HepG2 (cell line): ENCODE data around the gene ACSL6. TPM values are rescaled to one million over a fixed set of nuclear protein-coding genes. Genes with fewer than 3 reads are reported as not detected.

ENCODE experiments used
- AGO1 ChIP-seq: fragments of 200-400 bp; formaldehyde crosslinking; IDR thresholded peaks from 2 replicates; pipeline ENCODE4 v1.6.1; 2017; ENCODE audit warnings: mild to moderate bottlenecking, low read depth, low read length, moderate library complexity; ENCODE audit not compliant: poor library complexity, severe bottlenecking
- ARNT ChIP-seq: fragments of 450-650 bp; IDR thresholded peaks from 2 replicates; pipeline ENCODE4 v1.6.1; 2017
- ARNT2 ChIP-seq: sonication (generic); formaldehyde crosslinking; IDR thresholded peaks from 2 replicates; pipeline ENCODE4 v1.8.0; 2022; ENCODE audit warnings: mild to moderate bottlenecking, low read depth, missing genetic modification reagents, moderate library complexity
- ASH2L ChIP-seq: fragments of 300-600, 200-600 bp; sonication (generic); IDR thresholded peaks from 2 replicates; pipeline ENCODE4 v1.7.0; 2017; ENCODE audit warnings: low read depth, mild to moderate bottlenecking, moderate library complexity, mixed read lengths, low read length; ENCODE audit not compliant: insufficient read length
- EP300 ChIP-seq, 3 experiments: sonication (generic) in 1 of 3; formaldehyde crosslinking in 1 of 3; IDR thresholded peaks; 2 replicates each; pipeline versions ENCODE4 v1.5.1 to v1.6.1; 2011 to 2020; ENCODE audit warnings: low read depth in 2 of 3, low read length in 2 of 3, borderline replicate concordance in 1 of 3, improper control_type of control experiment in 1 of 3, mild to moderate bottlenecking in 1 of 3, missing genetic modification reagents in 1 of 3, moderate library complexity in 1 of 3
- HNRNPH1 ChIP-seq: fragments of 200-400 bp; formaldehyde crosslinking; optimal IDR thresholded peaks from 2 replicates; pipeline ENCODE3; 2017; ENCODE audit warnings: mild to moderate bottlenecking, low read depth, low read length
- HNRNPUL1 ChIP-seq: fragments of 200-400 bp; formaldehyde crosslinking; IDR thresholded peaks from 2 replicates; pipeline ENCODE4 v1.6.1; 2017; ENCODE audit warnings: low read depth, mild to moderate bottlenecking, low read length, moderate library complexity
- KMT2B ChIP-seq: IDR thresholded peaks from 2 replicates; pipeline ENCODE4 v1.6.1; 2016; ENCODE audit warnings: missing genetic modification reagents, missing compliant biosample characterization
- MEIS1 ChIP-seq: sonication (generic); formaldehyde crosslinking; IDR thresholded peaks from 2 replicates; pipeline ENCODE4 v1.9.0; 2021; ENCODE audit warnings: mild to moderate bottlenecking, missing genetic modification reagents, moderate library complexity, borderline replicate concordance
- MIER2 ChIP-seq: IDR thresholded peaks from 2 replicates; pipeline ENCODE4 v1.6.1; 2016; ENCODE audit warnings: missing biosample characterization, missing genetic modification reagents
- MYNN ChIP-seq: sonication (generic); formaldehyde crosslinking; IDR thresholded peaks from 2 replicates; pipeline ENCODE4 v1.4.0; 2020; ENCODE audit warnings: mild to moderate bottlenecking, low read depth, missing genetic modification reagents
- NR2F6 ChIP-seq, 2 experiments: IDR thresholded peaks; 2 replicates each; pipeline ENCODE4 v1.6.1; 2016; ENCODE audit warnings: antibody characterized with exemption in 1 of 2, mild to moderate bottlenecking in 1 of 2
- PPARG ChIP-seq: conservative IDR thresholded peaks from 2 replicates; pipeline ENCODE4 v1.6.1; 2016; ENCODE audit warnings: missing biosample characterization, missing genetic modification reagents
- RELA ChIP-seq: sonication (generic); formaldehyde crosslinking; IDR thresholded peaks from 2 replicates; pipeline ENCODE4 v1.4.0; 2020; ENCODE audit warnings: missing genetic modification reagents
- RXRA ChIP-seq: sonication (generic); formaldehyde crosslinking; IDR thresholded peaks from 2 replicates; pipeline ENCODE4 v1.5.1; 2020; ENCODE audit warnings: missing genetic modification reagents
- STAG1 ChIP-seq: sonication (generic); formaldehyde crosslinking; IDR thresholded peaks from 2 replicates; pipeline ENCODE4 v1.4.0; 2020; ENCODE audit warnings: missing genetic modification reagents
- TEAD2 ChIP-seq: sonication (generic); formaldehyde crosslinking; IDR thresholded peaks from 2 replicates; pipeline ENCODE4 v1.9.0; 2021; ENCODE audit warnings: missing genetic modification reagents
- ZBTB7A ChIP-seq: sonication (generic); formaldehyde crosslinking; IDR thresholded peaks from 2 replicates; pipeline ENCODE4 v1.8.0; 2022; ENCODE audit warnings: mild to moderate bottlenecking, missing genetic modification reagents
- ZNF205 ChIP-seq: IDR thresholded peaks from 2 replicates; pipeline ENCODE4 v1.6.1; 2018; ENCODE audit warnings: missing biosample characterization, missing genetic modification reagents
- ZNF580 ChIP-seq: IDR thresholded peaks from 2 replicates; pipeline ENCODE4 v1.6.1; 2016; ENCODE audit warnings: low read depth, borderline replicate concordance
- ZNF605 ChIP-seq: sonication (generic); formaldehyde crosslinking; IDR thresholded peaks from 2 replicates; pipeline ENCODE4 v1.8.0; 2022; ENCODE audit warnings: mild to moderate bottlenecking, missing genetic modification reagents
- ZNF724P ChIP-seq: sonication (generic); formaldehyde crosslinking; IDR thresholded peaks from 2 replicates; pipeline ENCODE4 v1.8.0; 2022; ENCODE audit warnings: missing genetic modification reagents, borderline replicate concordance
- ZNF788 ChIP-seq: sonication (generic); formaldehyde crosslinking; IDR thresholded peaks from 2 replicates; pipeline ENCODE4 v1.5.0; 2020; ENCODE audit warnings: mild to moderate bottlenecking, missing genetic modification reagents, borderline replicate concordance
- polyA plus RNA-seq, 8 experiments: library from polyadenylated mRNA; depleted of rRNA in 3 of 8; stranded (reverse) in 7 of 8; unstranded in 1 of 8; fragments of >200 nt; fragmentation: Illumina TruSeq in 4 of 8; extraction: Trizol in 4 of 8; gene quantifications; 2 replicates each; pipeline versions ENCODE4 v1.2.1 to v1.2.3, GENCODE V29; 2011 to 2016; ENCODE audit warnings: low read depth in 4 of 8, missing spikeins in 1 of 8, mixed read lengths in 1 of 8; ENCODE audit not compliant: insufficient read depth in 1 of 8
- total RNA-seq, 5 experiments: library from RNA; depleted of rRNA; stranded (reverse); fragments of >200 nt; fragmentation: Illumina TruSeq; extraction: Trizol; gene quantifications; 2 replicates each; pipeline ENCODE4 v1.2.3, GENCODE V29; 2016; ENCODE audit warnings: low read depth in 1 of 5
- TF ChIP-seq, protein P1 (sequence below): sonication (generic); formaldehyde crosslinking; IDR thresholded peaks from 2 replicates; pipeline ENCODE4 v1.5.1; 2020; ENCODE audit warnings: missing genetic modification reagents, mild to moderate bottlenecking, borderline replicate concordance
- TF ChIP-seq, protein P2 (sequence below): sonication (generic); formaldehyde crosslinking; IDR thresholded peaks from 2 replicates; pipeline ENCODE4 v1.4.0; 2020; ENCODE audit warnings: mild to moderate bottlenecking, missing genetic modification reagents

The ACSL6 gene
- total and polyA plus RNA-seq, 2 of the 13 experiments (the other 11 are each of a cell fraction or from before 2014, with no cell fraction given), result 3.7 to 3.8 TPM

DNA sequence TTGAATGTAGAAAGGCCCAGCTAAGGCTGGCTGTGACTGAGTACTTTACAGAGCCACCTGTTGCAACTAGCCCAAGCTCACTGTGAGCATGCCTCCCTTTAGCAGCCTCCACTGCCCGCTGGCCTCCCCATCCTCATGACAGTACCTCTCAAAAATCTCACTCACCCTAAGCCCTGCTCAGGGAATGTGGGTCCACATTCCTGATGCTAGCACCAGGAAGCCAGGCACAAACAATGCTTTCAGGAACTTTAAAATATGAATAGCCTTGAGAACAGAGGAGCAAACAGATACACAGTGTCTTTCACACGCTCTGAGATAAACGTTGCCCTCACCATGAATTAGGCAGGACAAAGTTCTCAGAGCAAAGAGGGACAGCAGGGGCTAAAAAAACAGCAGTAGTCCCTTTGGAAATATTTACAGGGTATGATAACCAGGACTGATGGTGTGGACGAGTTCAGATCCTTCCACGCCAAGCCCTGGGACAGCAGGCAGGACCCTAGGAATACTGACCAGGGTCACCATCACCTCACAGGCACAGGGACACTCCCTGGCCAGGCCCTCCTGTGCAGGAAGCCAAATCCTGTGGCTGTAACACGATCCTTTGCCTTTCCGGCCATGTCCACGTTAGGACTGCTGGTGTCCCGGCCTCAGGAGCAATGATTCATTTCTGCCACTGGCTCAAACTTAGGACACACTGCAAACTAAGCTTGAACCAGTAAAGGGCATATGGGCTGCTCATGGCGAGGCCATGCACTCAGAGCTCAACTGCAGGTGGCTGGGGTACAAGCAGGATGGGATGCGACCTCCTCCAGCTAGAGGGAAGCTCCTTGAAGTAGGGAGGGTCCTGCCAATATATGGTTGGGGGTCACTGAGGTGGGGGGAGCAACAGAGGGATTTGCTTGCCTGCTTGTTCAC, 9.6 kb downstream of the ACSL6 start (continued):
- TF ChIP-seq, protein P1, sequence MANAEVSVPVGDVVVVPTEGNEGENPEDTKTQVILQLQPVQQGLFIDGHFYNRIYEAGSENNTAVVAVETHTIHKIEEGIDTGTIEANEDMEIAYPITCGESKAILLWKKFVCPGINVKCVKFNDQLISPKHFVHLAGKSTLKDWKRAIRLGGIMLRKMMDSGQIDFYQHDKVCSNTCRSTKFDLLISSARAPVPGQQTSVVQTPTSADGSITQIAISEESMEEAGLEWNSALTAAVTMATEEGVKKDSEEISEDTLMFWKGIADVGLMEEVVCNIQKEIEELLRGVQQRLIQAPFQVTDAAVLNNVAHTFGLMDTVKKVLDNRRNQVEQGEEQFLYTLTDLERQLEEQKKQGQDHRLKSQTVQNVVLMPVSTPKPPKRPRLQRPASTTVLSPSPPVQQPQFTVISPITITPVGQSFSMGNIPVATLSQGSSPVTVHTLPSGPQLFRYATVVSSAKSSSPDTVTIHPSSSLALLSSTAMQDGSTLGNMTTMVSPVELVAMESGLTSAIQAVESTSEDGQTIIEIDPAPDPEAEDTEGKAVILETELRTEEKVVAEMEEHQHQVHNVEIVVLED (CRISPR knock-in tag), result peak; percentile 44; the same call in 1 of the 2 replicates
- peak; percentile 80 for TF ChIP-seq RXRA (CRISPR knock-in tag)
- TF ChIP-seq RELA (CRISPR knock-in tag), result 0 out of 2 replicates have a peak, but pooled peaks have one; percentile 61
- 0 out of 2 replicates have a peak, but pooled peaks have one; percentile 46 for TF ChIP-seq KMT2B
- no peak for TF ChIP-seq HNRNPH1
- TF ChIP-seq MYNN (CRISPR knock-in tag), result no peak; the same call in 1 of the 2 replicates
- TF ChIP-seq MIER2 (CRISPR knock-in tag), result peak; percentile 20; the same call in 1 of the 2 replicates
- TF ChIP-seq TEAD2, result 0 out of 2 replicates have a peak, but pooled peaks have one; percentile 58
- TF ChIP-seq NR2F6 (IDR thresholded peaks at IDR 0.05), result peak; percentile 92
- TF ChIP-seq NR2F6 (CRISPR knock-in tag; IDR thresholded peaks at IDR 0.05), result peak; percentile 84
- TF ChIP-seq PPARG, result peak; percentile 78
- TF ChIP-seq ZNF205, result peak; percentile 60; the same call in 1 of the 2 replicates
- peak; percentile 79 to 93; a peak in 3 of 4 replicates for TF ChIP-seq EP300 (IDR thresholded peaks at IDR 0.05; ENCODE audit: low read depth in 2 of 2, low read length in 2 of 2)
- TF ChIP-seq EP300 (CRISPR knock-in tag; IDR thresholded peaks at IDR 0.05; ENCODE audit: borderline replicate concordance), result peak; percentile 93
- peak; percentile 28; the same call in 1 of the 2 replicates for TF ChIP-seq STAG1 (CRISPR knock-in tag)
- peak; percentile 59; the same call in 1 of the 2 replicates for TF ChIP-seq ZNF724P (CRISPR knock-in tag)
- peak; percentile 83; the same call in 1 of the 2 replicates for TF ChIP-seq ZNF580
- TF ChIP-seq AGO1, result no peak
- TF ChIP-seq, protein P2, sequence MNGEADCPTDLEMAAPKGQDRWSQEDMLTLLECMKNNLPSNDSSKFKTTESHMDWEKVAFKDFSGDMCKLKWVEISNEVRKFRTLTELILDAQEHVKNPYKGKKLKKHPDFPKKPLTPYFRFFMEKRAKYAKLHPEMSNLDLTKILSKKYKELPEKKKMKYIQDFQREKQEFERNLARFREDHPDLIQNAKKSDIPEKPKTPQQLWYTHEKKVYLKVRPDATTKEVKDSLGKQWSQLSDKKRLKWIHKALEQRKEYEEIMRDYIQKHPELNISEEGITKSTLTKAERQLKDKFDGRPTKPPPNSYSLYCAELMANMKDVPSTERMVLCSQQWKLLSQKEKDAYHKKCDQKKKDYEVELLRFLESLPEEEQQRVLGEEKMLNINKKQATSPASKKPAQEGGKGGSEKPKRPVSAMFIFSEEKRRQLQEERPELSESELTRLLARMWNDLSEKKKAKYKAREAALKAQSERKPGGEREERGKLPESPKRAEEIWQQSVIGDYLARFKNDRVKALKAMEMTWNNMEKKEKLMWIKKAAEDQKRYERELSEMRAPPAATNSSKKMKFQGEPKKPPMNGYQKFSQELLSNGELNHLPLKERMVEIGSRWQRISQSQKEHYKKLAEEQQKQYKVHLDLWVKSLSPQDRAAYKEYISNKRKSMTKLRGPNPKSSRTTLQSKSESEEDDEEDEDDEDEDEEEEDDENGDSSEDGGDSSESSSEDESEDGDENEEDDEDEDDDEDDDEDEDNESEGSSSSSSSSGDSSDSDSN (CRISPR knock-in tag), result peak; percentile 85
- no peak for TF ChIP-seq HNRNPUL1
- peak; percentile 73; the same call in 1 of the 2 replicates for TF ChIP-seq ZBTB7A (CRISPR knock-in tag)
- TF ChIP-seq ASH2L, result peak; percentile 90
- peak; percentile 84; the same call in 1 of the 2 replicates for TF ChIP-seq MEIS1 (CRISPR knock-in tag)
- peak; percentile 77; the same call in 1 of the 2 replicates for TF ChIP-seq ARNT2 (CRISPR knock-in tag)
- TF ChIP-seq ZNF788 (CRISPR knock-in tag), result peak; percentile 95; the same call in 1 of the 2 replicates
- TF ChIP-seq ARNT, result no peak
- 0 out of 2 replicates have a peak, but pooled peaks have one; percentile 9 for TF ChIP-seq ZNF605 (CRISPR knock-in tag)
